Nephron progenitor cell (in vitro differentiated cells): ENCODE measurements around the gene SPATS2L.

Experiments used
- DNase-seq: peaks from one replicate; pipeline ENCODE4 v3.0.0; 2021
- H3K27ac Mint-ChIP-seq: 2 replicates; pipeline ENCODE4 v1.8.0; 2021; ENCODE audit warnings: mild to moderate bottlenecking, moderate library complexity, mixed read lengths
- H3K27me3 Mint-ChIP-seq: 2 replicates; pipeline ENCODE4 v1.8.0; 2021; ENCODE audit warnings: mild to moderate bottlenecking, low read depth, mixed read lengths; ENCODE audit not compliant: poor library complexity
- H3K36me3 Mint-ChIP-seq: 2 replicates; pipeline ENCODE4 v1.8.0; 2021; ENCODE audit warnings: low read depth, mixed read lengths
- H3K4me1 Mint-ChIP-seq: 2 replicates; pipeline ENCODE4 v1.8.0; 2021; ENCODE audit warnings: mixed read lengths
- H3K4me3 Mint-ChIP-seq: 2 replicates; pipeline ENCODE4 v1.8.0; 2021; ENCODE audit warnings: mild to moderate bottlenecking, moderate library complexity, mixed read lengths
- H3K9me3 Mint-ChIP-seq: 2 replicates; pipeline ENCODE4 v1.8.0; 2021; ENCODE audit warnings: mild to moderate bottlenecking, moderate library complexity, mixed read lengths
- TF ChIP-seq, protein P1 (sequence below): fragments of 200-600 bp; sonication (generic); IDR thresholded peaks from 2 replicates; pipeline ENCODE4 v1.5.0; 2021; ENCODE audit warnings: antibody characterized with exemption

Gene SPATS2L

DNA sequence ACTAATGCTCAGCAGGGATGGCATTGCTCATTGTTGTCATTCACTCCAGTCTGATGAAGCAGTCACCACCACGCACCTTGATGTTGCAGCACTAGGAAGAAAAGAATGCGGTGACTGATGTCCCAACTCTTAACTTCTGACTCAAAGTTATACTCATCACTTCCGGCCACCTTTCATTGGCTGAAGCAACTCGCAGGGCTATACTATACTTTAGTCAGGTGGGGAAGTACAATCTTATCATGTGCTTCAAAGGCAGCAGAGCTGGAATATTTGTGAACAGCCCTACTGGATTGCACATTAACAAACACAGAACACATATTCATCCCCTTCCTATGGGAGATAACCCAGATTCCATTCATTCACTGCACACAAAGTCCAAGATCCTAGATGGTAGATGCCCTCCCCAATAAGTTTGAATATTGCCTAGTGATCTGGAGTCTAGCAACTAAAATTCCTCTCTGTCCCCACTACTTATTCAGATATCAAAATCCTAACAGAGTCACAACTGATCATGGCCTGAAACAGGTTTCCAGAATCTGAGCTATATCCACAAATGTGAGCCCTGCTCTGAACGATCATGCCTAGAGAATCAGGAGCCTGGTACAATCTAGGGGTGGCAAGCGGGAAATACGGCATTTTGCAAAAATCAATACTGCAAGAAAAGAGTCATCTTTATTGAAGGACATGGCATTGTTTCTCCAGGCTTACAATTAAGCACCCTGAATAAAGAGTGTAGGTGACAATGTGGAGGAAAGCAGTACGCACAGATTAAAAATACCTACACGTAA is 3.4 kb upstream of the SPATS2L start:
- H3K4me1 Mint-ChIP-seq, result peaks cover 22% of the 10 kb centered on the region
- H3K4me3 Mint-ChIP-seq, result no peak overlapping the region
- H3K27ac Mint-ChIP-seq, result no peak overlapping the region
- H3K27me3 Mint-ChIP-seq, result peaks cover 13% of the 10 kb centered on the region
- TF ChIP-seq, protein P1, sequence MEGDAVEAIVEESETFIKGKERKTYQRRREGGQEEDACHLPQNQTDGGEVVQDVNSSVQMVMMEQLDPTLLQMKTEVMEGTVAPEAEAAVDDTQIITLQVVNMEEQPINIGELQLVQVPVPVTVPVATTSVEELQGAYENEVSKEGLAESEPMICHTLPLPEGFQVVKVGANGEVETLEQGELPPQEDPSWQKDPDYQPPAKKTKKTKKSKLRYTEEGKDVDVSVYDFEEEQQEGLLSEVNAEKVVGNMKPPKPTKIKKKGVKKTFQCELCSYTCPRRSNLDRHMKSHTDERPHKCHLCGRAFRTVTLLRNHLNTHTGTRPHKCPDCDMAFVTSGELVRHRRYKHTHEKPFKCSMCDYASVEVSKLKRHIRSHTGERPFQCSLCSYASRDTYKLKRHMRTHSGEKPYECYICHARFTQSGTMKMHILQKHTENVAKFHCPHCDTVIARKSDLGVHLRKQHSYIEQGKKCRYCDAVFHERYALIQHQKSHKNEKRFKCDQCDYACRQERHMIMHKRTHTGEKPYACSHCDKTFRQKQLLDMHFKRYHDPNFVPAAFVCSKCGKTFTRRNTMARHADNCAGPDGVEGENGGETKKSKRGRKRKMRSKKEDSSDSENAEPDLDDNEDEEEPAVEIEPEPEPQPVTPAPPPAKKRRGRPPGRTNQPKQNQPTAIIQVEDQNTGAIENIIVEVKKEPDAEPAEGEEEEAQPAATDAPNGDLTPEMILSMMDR, result no peak
- DNase-seq, result no peak
- no peaks in the 10 kb centered on the region for H3K36me3 Mint-ChIP-seq
- no peaks in the 10 kb centered on the region for H3K9me3 Mint-ChIP-seq

DNA sequence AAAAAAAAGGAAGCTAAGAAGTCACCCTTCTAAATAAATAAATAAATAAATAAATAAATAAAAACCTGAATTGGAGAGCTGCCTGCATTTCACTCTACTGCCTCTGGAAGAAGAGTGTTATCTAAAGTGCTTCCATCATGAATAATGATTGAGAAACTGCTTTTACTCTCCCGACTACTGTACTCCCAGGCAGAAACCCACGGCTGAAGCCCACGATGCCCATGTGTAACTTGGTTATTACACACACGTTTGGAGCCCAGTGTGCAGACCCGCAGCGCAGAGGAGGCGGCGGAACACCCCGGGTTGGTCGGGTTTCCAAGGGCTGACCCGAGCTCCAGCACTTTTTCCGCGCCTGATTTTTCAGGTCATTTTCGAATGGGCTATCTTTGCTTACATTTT is 697 bp upstream of the SPATS2L start:
- TF ChIP-seq, protein P1, result no peak
- H3K4me3 Mint-ChIP-seq, result peak overlapping the region; percentile 92
- H3K27me3 Mint-ChIP-seq, result peaks cover 13% of the 10 kb centered on the region
- H3K9me3 Mint-ChIP-seq, result no peaks in the 10 kb centered on the region
- peaks cover 36% of the 10 kb centered on the region for H3K4me1 Mint-ChIP-seq
- peak; percentile 55 for DNase-seq
- H3K36me3 Mint-ChIP-seq, result no peaks in the 10 kb centered on the region
- H3K27ac Mint-ChIP-seq, result peak overlapping the region; percentile 87

DNA sequence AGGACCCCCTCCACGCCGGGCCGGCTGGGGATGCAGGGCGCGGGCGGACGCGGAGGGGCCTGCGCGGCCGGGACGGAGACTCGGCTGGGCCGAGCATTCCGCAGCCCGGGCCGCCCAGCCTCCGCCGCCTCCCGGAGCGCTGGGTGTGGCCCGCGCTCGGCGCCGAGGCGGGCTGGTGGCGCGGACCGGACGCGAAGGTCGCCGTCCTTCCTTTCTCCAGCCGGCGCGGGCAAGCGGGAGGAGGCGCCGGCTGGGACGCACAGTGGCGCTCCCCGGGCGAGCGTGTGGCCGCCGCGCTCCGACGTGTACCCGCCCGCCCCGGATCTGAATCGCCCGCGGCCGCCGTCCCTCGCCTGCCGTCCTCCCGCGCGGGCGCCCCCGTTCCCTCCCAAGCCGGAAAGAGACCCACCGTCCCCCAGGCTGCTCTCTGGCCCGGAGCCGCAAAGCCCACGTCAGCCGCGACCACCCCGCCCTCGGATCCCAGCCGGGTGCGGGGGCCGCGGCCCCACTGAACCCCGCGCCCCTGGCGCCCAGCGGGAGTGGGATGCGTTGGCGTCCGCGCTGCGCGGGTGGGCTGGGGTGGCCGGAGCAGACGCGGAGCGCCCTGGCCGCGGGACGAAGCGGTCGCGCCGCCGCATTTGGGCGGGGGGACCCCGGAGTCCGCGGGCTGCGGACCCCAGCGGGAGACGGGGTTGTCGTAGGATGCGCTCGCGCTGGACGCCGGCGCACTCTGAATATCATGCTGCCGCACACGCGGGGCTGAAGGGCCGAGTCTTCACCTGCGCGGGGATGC is 634 bp downstream of the SPATS2L start:
- peaks cover 11% of the 10 kb centered on the region for H3K27me3 Mint-ChIP-seq
- TF ChIP-seq, protein P1, result no peak
- H3K4me1 Mint-ChIP-seq, result peaks cover 47% of the 10 kb centered on the region
- no peaks in the 10 kb centered on the region for H3K36me3 Mint-ChIP-seq
- DNase-seq, result peak; percentile 65
- H3K4me3 Mint-ChIP-seq, result peak overlapping the region; percentile 86
- no peaks in the 10 kb centered on the region for H3K9me3 Mint-ChIP-seq
- no peak overlapping the region for H3K27ac Mint-ChIP-seq

DNA sequence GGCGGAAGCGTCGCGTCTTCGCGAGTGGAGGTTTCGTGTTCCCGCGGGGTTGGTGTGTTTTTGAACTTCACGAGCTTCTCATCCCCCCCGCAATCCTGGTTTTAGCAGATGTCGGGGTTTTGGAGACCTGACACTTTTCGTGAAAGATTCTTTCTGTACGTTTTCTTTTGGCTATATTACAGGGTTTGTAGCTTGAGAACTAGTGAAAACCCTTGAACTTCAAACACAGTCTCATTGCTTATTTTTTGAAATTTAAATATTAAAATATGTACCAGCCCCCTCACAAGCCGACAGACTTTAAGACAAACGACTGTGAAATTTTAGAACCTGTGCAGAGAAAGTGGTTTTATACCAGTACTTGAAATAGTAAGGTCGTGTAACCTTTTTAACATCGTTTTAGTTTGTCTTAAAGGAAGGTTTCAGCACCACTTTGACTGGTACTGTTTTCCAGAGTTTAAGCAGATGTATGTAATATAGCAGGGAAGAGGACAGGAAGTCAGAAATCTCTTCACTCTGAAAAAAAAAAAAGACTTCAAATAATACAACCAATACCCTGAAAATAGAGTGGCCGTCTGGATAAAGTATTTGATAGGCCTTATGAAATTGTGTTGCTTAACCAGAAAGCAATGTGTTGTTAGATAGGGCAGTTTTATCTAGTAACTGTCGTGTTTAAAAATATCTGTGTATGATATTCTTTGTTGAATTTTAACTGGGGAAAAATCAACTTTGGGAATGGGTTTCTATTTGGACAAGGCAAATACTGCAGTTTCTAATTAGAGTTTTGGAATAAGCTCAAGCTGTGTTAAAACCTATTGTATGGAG is 1.4 kb downstream of the SPATS2L start:
- no peaks in the 10 kb centered on the region for H3K36me3 Mint-ChIP-seq
- H3K4me3 Mint-ChIP-seq, result peak overlapping the region; percentile 86
- H3K9me3 Mint-ChIP-seq, result no peaks in the 10 kb centered on the region
- TF ChIP-seq, protein P1, result no peak
- H3K27ac Mint-ChIP-seq, result no peak overlapping the region
- DNase-seq, result no peak
- peaks cover 11% of the 10 kb centered on the region for H3K27me3 Mint-ChIP-seq
- peaks cover 47% of the 10 kb centered on the region for H3K4me1 Mint-ChIP-seq

DNA sequence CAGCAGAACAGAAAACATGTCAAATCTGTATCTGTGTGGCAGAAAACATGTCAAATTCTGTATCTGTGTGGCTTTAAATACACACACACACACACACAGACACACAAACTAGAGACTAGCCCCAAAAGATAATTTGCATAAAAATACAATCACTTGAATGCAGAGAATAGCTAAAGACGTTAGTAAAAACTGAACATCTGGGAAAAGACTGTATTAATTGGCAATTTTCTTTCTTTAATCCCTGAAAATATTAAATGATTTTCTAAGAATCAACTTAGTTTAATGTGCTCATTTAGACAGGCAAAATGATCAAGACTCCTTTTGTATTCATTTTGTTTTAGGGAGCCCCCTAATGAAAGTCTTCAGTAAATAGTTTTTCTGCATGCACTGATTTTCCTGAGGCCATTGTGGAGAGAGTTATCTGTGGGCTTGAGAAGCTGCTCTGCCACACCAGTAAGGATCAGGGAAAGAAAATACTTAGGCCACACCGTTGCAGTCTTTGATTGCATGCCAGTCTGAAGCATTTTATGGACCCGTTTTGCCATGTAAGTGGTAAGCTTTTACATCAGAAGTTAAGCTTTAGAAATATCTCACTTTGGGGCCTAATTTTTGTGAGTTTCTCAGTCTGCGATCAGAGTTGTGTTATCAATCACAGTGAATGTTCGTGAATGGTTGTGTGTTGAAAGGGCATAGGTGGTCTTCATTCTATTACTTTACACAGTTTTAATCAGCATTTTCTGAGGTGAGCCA is 2.2 kb downstream of the SPATS2L start:
- no peak for DNase-seq
- peaks cover 47% of the 10 kb centered on the region for H3K4me1 Mint-ChIP-seq
- peak overlapping the region; percentile 86 for H3K4me3 Mint-ChIP-seq
- no peaks in the 10 kb centered on the region for H3K36me3 Mint-ChIP-seq
- H3K27me3 Mint-ChIP-seq, result peaks cover 8% of the 10 kb centered on the region
- H3K27ac Mint-ChIP-seq, result no peak overlapping the region
- TF ChIP-seq, protein P1, result no peak
- no peaks in the 10 kb centered on the region for H3K9me3 Mint-ChIP-seq
